Esophagus squamous epithelium (tissue), 4 donors: ENCODE results near the gene AKT2.

Experiments
- CTCF ChIP-seq, 6 experiments: fragments of 450-650 bp in 4 of 6; fragments of 200-600 bp in 2 of 6; sonication (generic) in 2 of 6; IDR thresholded peaks; one replicate each; pipeline ENCODE4 v1.5.1; 2016 to 2019; ENCODE audit warnings: antibody characterized with exemption in 6 of 6, mild to moderate bottlenecking in 4 of 6, moderate library complexity in 4 of 6
- POLR2A ChIP-seq, 4 donors: fragments of 450-650 bp; IDR thresholded peaks; one replicate each; pipeline ENCODE4 v1.6.1; 2017; ENCODE audit warnings: antibody characterized with exemption in 4 of 4, mild to moderate bottlenecking in 4 of 4, moderate library complexity in 3 of 4

GRCh38 chr19:40235238-40236025 lies 49.7 kb downstream of the AKT2 start:
- TF ChIP-seq POLR2A (IDR thresholded peaks at IDR 0.05) (no peak), CTCF (IDR thresholded peaks at IDR 0.05) (no peak)
